Amniotic stem cell (primary cell): ENCODE measurements around the gene FLCN.

Source experiments
- DNase-seq: peaks from one replicate; lab custom pipeline; 2025; lab: John Stamatoyannopoulos, UW

Gene FLCN

GRCh38 chr17:17166446-17166845 lies 70.5 kb downstream of the FLCN start:
- DNase-seq, result no peak

GRCh38 chr17:17165666-17166308 lies 71.2 kb downstream of the FLCN start:
- no peak for DNase-seq

- no peak for DNase-seq
These were observed 72.3 kb downstream of the FLCN start for GRCh38 chr17:17164676-17165075.

GRCh38 chr17:17164156-17164555 lies 72.8 kb downstream of the FLCN start:
- no peak for DNase-seq
